GM12892 (cell line): ENCODE data around the gene IL37.

Experiments
- POLR2A ChIP-seq: IDR thresholded peaks from 2 replicates; pipeline ENCODE4 v1.6.1; 2011; ENCODE audit warnings: low read depth, low read length, control low read depth
- POLR2AphosphoS5 ChIP-seq: IDR thresholded peaks from 2 replicates; pipeline ENCODE4 v1.6.1; 2011; ENCODE audit warnings: low read depth, low read length, control low read depth
- TAF1 ChIP-seq: IDR thresholded peaks from 2 replicates; pipeline ENCODE4 v1.6.1; 2011; ENCODE audit warnings: low read depth, mild to moderate bottlenecking, control low read depth, low read length, borderline replicate concordance

GRCh38 chr2:112959109-112959812 lies 48.3 kb downstream of the IL37 start:
- no peak for TF ChIP-seq TAF1
- no peak for TF ChIP-seq POLR2A
- no peak for TF ChIP-seq POLR2AphosphoS5
